Measurements from ENCODE around the gene S100A9.
"Not testable (repeated sequence)": the region's sequence is repeated elsewhere in the genome, so short reads cannot be mapped to it uniquely, and the experiment has no call there.

S100A9 gene

DNA sequence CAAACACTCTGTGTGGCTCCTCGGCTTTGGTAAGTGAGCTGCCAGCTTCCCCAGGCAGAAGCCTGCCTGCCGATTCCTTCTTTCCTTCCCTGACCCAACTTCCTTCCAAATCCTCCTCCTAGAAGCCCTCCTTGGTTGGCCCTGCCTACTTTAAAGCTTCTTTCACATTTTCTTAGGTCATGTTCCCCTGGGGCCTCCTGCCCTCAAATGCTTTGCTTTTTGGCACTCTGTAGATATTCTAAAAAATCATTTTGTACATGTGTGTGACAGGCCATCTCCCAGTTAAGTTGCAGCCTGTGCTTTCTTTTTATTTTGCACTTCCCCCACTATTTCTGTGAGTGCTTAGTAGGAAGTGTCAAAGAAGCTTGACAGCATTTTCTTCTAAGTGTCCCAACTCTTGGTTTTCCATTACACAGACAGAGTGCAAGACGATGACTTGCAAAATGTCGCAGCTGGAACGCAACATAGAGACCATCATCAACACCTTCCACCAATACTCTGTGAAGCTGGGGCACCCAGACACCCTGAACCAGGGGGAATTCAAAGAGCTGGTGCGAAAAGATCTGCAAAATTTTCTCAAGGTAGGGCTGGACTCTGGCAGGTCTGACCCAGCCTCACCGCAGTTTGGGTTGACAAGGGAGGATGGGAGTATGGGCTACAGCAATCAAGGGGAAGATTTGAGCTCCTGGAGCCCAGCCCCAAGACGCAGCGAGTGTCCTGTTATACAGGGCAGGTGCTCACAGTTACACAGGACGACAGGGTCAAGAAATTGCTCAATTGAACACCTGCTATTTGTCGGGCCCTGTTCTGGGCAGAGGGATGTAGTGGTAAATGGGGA lies at the start of gene S100A9:
TSS of gene S100A9 (plus strand) at position 2 of the 838 bp plus-strand sequence. CDS start at position 432, 430 bp downstream.
- DNase-seq, result no peak

GRCh38 chr1:153308540-153308939 lies 49.1 kb upstream of the S100A9 start:
- DNase-seq, result no peak

GRCh38 chr1:153309441-153309840 lies 48.2 kb upstream of the S100A9 start:
- DNase-seq, result no peak

DNA sequence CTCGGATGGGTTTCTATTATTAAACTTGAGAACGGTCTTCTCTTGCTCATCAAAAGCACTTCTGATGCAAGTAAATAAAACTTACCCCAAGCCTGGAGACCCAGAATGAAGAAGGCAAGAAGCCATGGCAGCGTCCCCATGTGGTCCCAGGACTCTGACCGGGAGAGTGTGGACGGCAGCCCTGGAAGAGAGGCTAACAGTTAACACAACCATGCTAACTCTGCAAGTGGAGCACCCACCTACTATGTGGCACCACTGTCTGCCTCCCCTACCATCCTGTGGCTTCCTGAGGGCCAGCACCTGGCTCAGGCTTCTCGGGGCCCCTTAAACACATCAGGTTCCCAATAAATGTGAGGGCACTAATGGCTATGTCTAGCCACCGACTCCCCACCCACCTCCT lies 47.1 kb upstream of the S100A9 start:
- no peak for DNase-seq

- no peak for DNase-seq
These were observed 45.0 kb upstream of the S100A9 start, which contains the start of gene PGLYRP3 for GRCh38 chr1:153312570-153313186. Gene PGLYRP3 (minus strand): TSS chr1:153312952. CDS start chr1:153310665, 2,287 bp downstream.

DNA sequence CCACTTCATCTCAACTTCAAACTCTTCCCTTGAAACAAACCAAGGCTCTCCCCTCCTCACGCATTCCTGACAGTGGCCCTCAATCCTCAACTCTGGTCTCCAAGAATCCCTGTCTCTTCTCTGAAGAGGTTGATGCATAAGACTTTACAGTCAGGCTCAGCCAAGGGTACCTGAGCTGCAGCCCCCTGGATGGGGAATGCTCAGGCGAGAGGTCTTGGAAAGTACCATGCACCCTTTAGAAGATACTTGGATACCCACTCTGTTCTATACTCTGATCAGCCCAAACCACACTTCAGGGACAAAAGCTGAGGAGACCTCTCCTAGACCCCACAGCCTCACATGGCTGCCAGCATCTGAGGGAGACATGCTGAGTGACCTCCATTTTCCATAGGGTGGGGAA lies 44.4 kb upstream of the S100A9 start:
- no peak for DNase-seq

- not testable (repeated sequence) for DNase-seq
These were observed 43.3 kb upstream of the S100A9 start for GRCh38 chr1:153314388-153314787.

DNA sequence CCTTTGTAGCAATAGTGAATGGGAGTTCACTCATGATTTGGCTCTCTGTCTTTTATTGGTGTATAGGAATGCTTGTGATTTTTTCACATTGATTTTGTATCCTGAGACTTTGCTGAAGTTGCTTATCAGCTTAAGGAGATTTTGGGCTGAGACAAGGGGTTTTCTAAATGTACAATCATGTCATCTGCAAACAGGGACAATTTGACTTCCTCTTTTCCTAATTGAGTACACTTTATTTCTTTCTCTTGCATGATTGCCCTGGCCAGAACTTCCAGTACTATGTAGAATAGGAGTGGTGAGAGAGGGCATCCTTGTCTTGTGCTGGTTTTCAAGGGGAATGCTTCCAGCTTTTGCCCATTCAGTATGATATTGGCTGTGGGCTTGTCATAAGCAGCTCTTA lies 41.6 kb upstream of the S100A9 start:
- DNase-seq, result not testable (repeated sequence)

GRCh38 chr1:153318145-153318544 lies 39.5 kb upstream of the S100A9 start:
- not testable (repeated sequence) for DNase-seq

DNA sequence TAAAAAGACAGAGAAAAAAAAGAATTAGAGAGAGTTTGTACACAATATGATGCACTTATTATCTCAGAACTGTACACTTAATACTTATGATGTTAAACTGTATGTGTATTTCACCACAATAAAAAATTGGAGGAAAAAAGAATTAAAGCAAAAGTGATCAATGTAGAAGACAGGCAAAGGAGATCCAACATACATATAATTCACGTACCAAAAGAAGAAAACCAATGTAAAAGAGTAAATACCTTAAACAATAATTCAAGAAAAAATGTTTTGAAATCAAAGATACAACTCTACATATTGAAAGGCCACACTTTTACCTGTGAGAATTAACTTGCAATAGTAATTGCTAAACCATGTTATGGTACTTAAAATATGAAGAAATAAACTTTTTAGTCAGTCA lies 35.1 kb upstream of the S100A9 start:
- no peak for DNase-seq

DNA sequence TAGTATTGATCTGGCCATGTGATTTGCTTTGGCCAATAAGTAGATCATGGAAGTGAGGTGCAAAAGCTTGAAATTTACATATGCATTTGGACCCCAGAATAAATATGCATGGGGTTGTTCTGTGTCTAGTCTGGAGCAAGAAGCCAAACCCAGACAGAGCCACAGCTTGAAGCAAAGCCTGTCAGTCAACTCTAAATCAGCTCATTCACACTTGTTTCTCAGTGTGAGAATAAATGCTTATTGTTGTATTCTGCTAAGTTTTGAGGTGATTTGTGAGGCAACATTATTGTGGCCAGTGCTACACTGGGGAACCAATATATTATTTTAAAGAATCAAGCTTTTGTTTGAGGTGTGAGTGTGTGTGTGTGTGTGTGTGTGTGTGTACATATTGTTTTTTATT lies 32.7 kb upstream of the S100A9 start:
- no peak for DNase-seq

DNA sequence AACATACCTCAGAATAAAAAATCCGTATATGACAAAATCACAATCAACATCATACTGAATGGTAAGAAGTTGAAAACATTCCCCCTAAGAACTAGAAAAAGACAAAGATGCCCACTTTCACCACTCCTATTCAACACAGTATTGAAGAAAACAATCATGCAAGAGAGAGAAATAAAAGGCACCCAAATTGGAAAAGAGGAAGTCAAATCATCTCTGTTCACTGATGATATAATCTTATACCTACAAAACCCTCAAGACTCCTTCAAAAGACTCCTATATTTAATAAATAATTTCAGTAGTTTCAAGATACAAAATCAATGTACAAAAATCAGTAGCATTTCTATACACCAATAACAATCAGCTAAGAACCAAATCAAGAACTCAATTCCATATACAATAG lies 23.8 kb upstream of the S100A9 start:
- DNase-seq, result no peak

DNA sequence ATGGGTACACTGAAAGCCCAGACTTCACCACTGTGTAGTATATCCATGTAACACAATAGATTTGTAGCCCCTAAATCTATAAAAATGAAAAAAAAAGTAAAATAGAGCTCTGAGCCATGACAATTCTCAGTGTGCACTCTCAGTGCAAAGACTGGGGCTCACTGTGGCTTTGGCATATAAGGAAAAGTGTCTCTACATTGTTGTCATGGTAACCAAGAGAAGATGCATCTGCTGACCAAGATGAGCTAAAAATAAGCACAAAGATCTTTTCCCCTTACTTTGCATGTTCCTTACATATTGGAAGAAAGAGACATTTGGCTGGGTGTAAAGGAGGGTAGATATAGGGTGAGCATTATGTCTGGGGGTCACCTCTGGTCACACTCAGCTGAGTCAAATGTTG lies 21.0 kb upstream of the S100A9 start:
- DNase-seq, result no peak

- DNase-seq, result no peak
These were observed 19.4 kb upstream of the S100A9 start for GRCh38 chr1:153337980-153338853.

DNA sequence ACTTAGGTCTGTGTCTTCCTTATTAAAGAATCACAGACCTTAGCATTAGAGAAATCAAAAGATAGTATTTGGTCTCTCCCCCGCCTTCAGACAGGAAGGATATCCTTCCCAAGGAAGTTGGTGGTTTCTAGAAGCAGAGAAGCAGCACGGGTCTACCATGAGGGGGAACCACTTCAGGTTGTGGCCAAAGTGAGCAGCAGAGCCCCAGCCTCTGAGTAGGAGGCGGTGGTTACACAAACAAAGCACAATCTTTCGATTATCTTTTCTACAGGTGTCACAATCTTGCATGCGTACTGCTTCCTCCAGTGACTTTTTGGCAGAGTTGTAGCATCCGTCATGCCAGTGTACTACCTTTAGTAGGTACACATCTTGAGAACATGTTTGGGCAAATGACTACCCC lies 17.9 kb upstream of the S100A9 start:
- no peak for DNase-seq

DNA sequence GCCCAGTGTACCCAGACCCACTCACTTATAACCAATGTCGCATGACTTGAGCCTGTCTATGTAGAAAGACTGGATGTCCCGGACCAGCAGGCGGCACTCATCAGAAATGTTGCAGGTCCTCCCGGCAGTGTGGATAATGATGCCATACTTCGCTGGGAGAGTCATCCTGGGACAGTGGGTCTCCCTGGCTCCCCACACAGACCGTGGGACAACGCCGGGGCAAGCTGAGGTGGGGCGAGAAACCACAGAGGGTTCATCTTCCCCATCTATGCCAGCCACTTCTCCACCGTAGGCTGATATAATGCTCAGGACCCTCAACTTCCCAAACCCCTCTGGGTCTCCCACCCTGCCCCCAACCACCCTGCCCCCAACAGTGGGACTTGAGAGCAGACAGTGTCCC lies 17.3 kb upstream of the S100A9 start:
- DNase-seq, result no peak

DNA sequence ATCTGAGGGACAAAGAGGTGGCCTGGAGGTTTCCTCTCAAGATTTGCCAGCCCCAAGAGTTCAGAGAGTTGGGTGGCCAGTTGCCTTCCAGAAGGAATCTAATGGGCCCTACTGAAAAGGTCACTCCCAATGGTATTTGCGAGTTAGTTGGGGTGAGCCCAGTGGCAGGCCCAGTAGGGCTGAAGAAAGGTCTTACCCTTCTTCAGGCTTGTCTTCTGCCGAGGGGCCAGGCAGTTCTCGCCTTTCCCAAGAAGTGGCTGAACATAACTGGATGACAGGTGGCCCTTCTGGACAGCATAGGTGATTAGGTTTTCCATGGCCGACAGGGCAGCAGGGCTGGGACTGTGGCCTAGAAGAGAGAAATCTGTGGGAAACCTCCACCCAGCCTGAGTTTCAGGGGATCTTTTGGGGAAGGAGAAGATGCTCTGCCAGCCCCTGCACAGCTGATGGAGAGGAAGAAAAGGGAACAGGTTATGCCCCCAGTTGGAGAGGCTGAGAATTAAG lies 16.2 kb upstream of the S100A9 start:
- no peak for DNase-seq

- DNase-seq, result no peak
These were observed 15.5 kb upstream of the S100A9 start for GRCh38 chr1:153342178-153342577.

DNA sequence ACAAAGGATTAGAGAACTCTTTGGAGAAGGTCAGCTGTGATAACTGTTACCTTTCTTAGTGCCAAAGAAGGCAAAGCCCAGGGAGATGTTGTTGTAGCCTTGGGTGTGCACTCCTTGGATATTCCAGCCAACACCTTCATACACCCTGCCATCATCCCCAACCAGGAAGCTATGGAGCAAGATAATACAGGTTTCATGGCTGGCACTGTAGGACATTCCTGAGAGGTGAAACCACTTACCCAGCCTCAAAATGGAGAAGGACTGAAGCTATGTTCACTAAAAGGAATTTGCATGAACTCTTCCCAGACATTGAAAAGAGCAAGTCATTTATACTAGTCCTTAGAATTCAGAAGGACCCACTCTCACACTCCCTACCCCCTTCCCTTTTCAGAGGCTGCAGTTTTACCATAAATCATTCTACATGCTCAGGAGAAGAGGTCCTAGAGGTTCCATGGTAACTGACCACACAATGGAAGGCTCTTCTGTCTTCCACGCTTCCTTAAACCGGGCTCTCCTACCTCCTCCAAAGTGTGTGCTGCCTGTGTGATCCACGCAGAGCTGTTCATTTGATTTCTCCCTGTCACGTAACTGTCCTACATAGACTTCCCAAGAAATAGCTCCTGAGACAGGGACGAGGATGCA lies 14.5 kb upstream of the S100A9 start:
- DNase-seq, result no peak

- DNase-seq, result no peak
These were observed 13.6 kb upstream of the S100A9 start for GRCh38 chr1:153343811-153344717.

- DNase-seq, result no peak
These were observed 13.0 kb upstream of the S100A9 start for GRCh38 chr1:153344718-153345025.

All from NCI-H524 treated with DMSO at 0.1 percent for 48 hours (cell line).